ENCODE results near the gene OGFR. TPM values are rescaled to one million over a fixed set of nuclear protein-coding genes. Genes with fewer than 3 reads are reported as not detected.

OGFR gene
- total RNA-seq, 1 donor = 31.0 TPM

GRCh38 chr20:62822788-62823651, 18.4 kb downstream of the OGFR start:
- no peak for DNase-seq (ENCODE audit: low read depth)
- TF ChIP-seq CTCF (IDR thresholded peaks at IDR 0.05; ENCODE audit: insufficient read depth, low read length) = peak; percentile 7
- H3K4me3 ChIP-seq (ENCODE audit: low read depth, low read length) = no peak overlapping the region

- no peak for DNase-seq (ENCODE audit: low read depth)
- H3K4me3 ChIP-seq (ENCODE audit: low read depth, low read length) = no peak overlapping the region
- TF ChIP-seq CTCF (IDR thresholded peaks at IDR 0.05; ENCODE audit: insufficient read depth, low read length) = no peak
Observed at GRCh38 chr20:62823688-62824475, 19.2 kb downstream of the OGFR start.

GRCh38 chr20:62824476-62825332, 20.1 kb downstream of the OGFR start:
- peak; percentile 37 for DNase-seq (ENCODE audit: low read depth)
- H3K4me3 ChIP-seq (ENCODE audit: low read depth, low read length) = peak overlapping the region; percentile 48
- no peak for TF ChIP-seq CTCF (IDR thresholded peaks at IDR 0.05; ENCODE audit: insufficient read depth, low read length)

- no peak for DNase-seq (ENCODE audit: low read depth)
- TF ChIP-seq CTCF (IDR thresholded peaks at IDR 0.05; ENCODE audit: insufficient read depth, low read length) = no peak
- no peak overlapping the region for H3K4me3 ChIP-seq (ENCODE audit: low read depth, low read length)
Observed at GRCh38 chr20:62825333-62825985, 20.8 kb downstream of the OGFR start.

GRCh38 chr20:62825986-62826645, 21.5 kb downstream of the OGFR start:
- TF ChIP-seq CTCF (IDR thresholded peaks at IDR 0.05; ENCODE audit: insufficient read depth, low read length) = no peak
- H3K4me3 ChIP-seq (ENCODE audit: low read depth, low read length) = no peak overlapping the region
- no peak for DNase-seq (ENCODE audit: low read depth)

Data from fibroblast of the aortic adventitia (primary cell).